SK-N-MC (cell line): Measurements from ENCODE around the gene ZNF521.

Experiments
- EZH2 ChIP-seq: fragments of 200-600 bp; sonication (generic); IDR thresholded peaks from one replicate; pipeline ENCODE4 v1.6.1; 2017; ENCODE audit warnings: antibody characterized with exemption
- FOXP2 ChIP-seq: optimal IDR thresholded peaks from 2 replicates; pipeline ENCODE3; 2011; ENCODE audit warnings: mild to moderate bottlenecking, moderate library complexity; ENCODE audit not compliant: insufficient read depth; ENCODE audit errors: extremely low read length, control extremely low read depth
- POLR2AphosphoS5 ChIP-seq: IDR thresholded peaks from 2 replicates; pipeline ENCODE4 v1.6.1; 2012; ENCODE audit warnings: mild to moderate bottlenecking, low read depth, low read length, borderline replicate concordance

DNA sequence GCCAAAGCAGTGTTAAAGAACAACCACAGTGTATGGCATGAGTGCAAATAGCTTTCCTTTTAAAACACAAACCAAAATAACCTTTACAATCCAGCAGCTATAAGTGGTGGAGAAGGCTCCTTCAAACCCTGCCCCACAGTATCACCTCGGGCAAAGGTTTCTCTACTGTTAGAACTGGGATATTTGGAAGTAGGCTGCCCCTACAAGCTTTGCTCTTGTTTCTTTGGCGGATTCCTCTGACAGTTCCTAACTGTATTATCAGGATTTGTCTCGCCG lies 214.8 kb downstream of the ZNF521 start:
- no peak for TF ChIP-seq POLR2AphosphoS5
- TF ChIP-seq EZH2: no peak
- TF ChIP-seq FOXP2: no peak
